GM06990 (cell line): Measurements from ENCODE around the gene RALGAPA2.
A peak's percentile ranks its signal among the peaks of the same experiment; 100 is the strongest.

Experiments
- DNase-seq: peaks from one replicate; pipeline ENCODE4 v3.0.0-alpha.2; 2011; ENCODE audit not compliant: insufficient read length; ENCODE audit errors: extremely low read depth
- H3K27me3 ChIP-seq: replicated peaks from 2 replicates; pipeline ENCODE4 v1.6.0; 2011; ENCODE audit warnings: low read length; ENCODE audit not compliant: control insufficient read depth, insufficient read depth
- H3K36me3 ChIP-seq: 2 replicates; pipeline ENCODE4 v1.5.1; 2011; ENCODE audit warnings: low read length; ENCODE audit not compliant: control insufficient read depth, insufficient read depth
- H3K4me3 ChIP-seq: replicated peaks from 2 replicates; pipeline ENCODE4 v1.5.1; 2011; ENCODE audit warnings: low read depth, mild to moderate bottlenecking, control low read depth, low read length
- TF ChIP-seq, protein P1 (sequence below): IDR thresholded peaks from 2 replicates; pipeline ENCODE4 v1.5.1; 2011; ENCODE audit warnings: low read length, control low read depth, mild to moderate bottlenecking, inconsistent platforms; ENCODE audit not compliant: insufficient read depth, poor library complexity, severe bottlenecking

The RALGAPA2 gene

DNA sequence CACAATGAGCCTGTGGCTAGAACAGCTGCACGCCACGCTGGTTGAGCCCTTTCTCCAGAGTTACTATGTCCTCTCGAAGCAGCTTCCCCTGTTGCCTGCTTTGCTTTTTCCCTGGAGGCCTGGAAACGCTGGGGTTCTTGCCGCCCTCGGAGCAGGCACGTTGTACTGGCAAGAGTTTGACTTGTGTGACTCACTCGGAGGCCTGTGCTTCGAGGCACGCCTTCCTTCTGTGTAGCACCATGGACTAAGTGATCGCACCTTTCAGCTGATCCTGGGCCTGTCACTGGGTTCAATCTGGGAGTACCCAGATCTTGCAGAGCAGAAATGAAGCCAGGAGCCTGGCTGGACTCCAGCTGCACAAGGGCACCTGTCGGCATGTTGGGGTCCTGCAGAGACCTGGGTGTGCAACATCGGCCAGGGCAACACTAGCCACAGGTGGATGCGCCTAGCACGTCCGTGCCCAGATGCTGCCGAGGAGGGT, 339.3 kb downstream of the RALGAPA2 start:
- no peak overlapping the region for H3K4me3 ChIP-seq
- TF ChIP-seq, protein P1, sequence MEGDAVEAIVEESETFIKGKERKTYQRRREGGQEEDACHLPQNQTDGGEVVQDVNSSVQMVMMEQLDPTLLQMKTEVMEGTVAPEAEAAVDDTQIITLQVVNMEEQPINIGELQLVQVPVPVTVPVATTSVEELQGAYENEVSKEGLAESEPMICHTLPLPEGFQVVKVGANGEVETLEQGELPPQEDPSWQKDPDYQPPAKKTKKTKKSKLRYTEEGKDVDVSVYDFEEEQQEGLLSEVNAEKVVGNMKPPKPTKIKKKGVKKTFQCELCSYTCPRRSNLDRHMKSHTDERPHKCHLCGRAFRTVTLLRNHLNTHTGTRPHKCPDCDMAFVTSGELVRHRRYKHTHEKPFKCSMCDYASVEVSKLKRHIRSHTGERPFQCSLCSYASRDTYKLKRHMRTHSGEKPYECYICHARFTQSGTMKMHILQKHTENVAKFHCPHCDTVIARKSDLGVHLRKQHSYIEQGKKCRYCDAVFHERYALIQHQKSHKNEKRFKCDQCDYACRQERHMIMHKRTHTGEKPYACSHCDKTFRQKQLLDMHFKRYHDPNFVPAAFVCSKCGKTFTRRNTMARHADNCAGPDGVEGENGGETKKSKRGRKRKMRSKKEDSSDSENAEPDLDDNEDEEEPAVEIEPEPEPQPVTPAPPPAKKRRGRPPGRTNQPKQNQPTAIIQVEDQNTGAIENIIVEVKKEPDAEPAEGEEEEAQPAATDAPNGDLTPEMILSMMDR, result no peak
- DNase-seq, result no peak
- H3K27me3 ChIP-seq, result peaks cover 4% of the 10 kb centered on the region
- H3K36me3 ChIP-seq, result no peaks in the 10 kb centered on the region

DNA sequence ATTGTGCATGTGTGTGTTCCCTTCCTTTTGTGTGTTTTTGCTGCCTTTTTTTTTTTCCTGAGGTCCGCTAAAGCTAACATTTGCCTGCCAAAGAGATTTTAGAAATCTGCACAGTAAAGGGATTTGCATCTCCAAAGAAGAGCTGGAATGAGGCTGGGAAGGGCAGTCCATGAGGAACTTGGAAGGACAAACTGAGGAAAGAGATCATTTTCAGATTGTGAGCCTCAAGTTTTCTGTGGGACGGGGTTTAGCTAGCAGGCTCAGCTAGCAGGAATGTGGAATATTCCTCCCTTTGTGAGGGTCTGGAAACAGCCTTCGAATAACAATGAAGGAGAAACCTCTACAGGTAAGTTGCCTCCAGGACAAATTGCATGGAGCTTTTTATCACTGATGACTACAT, 340.8 kb downstream of the RALGAPA2 start:
- no peak overlapping the region for H3K4me3 ChIP-seq
- H3K36me3 ChIP-seq, result no peaks in the 10 kb centered on the region
- peaks cover 4% of the 10 kb centered on the region for H3K27me3 ChIP-seq
- DNase-seq, result no peak
- TF ChIP-seq, protein P1, result no peak

DNA sequence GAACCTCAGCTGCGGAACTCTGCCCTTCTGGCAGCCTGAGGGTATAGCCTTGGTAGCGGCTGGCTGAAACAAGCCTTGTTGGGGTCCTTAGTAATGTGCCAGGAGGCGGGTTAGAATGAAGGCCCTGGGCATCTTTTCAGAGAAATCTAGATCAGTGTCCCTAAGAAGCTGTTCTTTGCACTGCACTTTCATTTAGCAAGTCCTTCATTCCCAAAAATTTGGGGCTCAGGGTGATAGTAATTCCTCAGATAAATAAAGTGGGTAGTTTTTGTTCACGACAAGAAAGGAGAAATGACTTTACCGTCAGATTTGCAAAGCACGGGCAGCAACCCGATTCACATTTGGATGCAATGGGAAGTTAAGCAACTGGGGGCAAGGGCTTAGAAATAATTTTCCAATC, 341.4 kb downstream of the RALGAPA2 start:
- no peak overlapping the region for H3K4me3 ChIP-seq
- DNase-seq, result no peak
- TF ChIP-seq, protein P1, result no peak
- H3K36me3 ChIP-seq, result no peaks in the 10 kb centered on the region
- H3K27me3 ChIP-seq, result peaks cover 4% of the 10 kb centered on the region

DNA sequence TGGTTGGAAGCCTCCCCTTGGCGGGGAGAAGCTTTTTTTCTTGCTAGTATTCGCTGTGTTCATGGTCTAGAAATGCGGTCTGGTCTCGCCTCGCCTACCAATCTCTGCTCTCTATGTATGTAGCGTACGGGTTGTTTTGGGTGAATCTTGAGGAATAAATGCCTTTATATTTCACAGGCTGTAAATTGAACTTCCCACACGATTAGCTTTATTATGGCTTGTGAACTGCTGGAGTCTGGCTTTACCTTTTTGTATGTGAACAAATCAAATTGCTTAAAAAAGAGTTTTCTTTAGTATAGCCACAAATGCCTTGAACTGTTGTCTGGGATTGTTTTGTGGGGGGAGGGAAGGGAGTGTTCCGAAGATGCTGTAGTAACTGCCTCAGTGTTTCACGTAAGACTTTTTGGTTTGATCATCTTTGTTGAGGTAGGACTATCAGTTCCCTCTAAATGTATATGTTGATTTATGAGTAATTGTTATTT, 342.3 kb downstream of the RALGAPA2 start:
- DNase-seq, result no peak
- TF ChIP-seq, protein P1, result no peak
- no peaks in the 10 kb centered on the region for H3K36me3 ChIP-seq
- no peak overlapping the region for H3K4me3 ChIP-seq
- H3K27me3 ChIP-seq, result peaks cover 4% of the 10 kb centered on the region

DNA sequence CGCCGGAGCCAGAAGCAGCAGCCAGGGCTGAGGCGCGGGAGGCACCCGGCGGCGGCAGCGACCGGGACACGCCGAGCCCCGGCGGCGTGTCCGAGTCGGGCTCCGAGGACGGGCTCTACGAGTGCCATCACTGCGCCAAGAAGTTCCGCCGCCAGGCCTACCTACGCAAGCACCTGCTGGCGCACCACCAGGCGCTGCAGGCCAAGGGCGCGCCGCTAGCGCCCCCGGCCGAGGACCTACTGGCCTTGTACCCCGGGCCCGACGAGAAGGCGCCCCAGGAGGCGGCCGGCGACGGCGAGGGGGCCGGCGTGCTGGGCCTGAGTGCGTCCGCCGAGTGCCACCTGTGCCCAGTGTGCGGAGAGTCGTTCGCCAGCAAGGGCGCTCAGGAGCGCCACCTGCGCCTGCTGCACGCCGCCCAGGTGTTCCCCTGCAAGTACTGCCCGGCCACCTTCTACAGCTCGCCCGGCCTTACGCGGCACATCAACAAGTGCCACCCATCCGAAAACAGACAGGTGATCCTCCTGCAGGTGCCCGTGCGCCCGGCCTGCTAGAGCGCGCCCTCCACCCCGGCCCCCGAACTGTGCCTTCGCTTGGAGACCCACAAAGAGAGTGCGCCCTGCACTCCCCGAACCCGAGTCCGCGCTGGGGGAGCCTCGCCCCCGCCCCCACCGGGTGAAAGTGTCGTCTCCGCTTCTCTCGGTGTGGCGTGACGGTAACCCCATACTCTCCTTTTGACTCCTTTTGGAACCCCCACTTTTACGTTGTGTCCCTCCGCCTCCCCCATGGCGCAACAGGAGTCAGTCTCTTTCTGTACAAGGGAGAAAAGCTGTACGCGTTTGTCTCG, 343.0 kb downstream of the RALGAPA2 start:
- peaks cover 4% of the 10 kb centered on the region for H3K27me3 ChIP-seq
- no peaks in the 10 kb centered on the region for H3K36me3 ChIP-seq
- peak; percentile 67 for DNase-seq
- H3K4me3 ChIP-seq, result no peak overlapping the region; the same call in 1 of the 2 replicates
- TF ChIP-seq, protein P1, result peak; percentile 37
